ENCODE results near the gene HIP1.
"Not testable (repeated sequence)": the region's sequence is repeated elsewhere in the genome, so short reads cannot be mapped to it uniquely, and the experiment has no call there.

The HIP1 gene

DNA sequence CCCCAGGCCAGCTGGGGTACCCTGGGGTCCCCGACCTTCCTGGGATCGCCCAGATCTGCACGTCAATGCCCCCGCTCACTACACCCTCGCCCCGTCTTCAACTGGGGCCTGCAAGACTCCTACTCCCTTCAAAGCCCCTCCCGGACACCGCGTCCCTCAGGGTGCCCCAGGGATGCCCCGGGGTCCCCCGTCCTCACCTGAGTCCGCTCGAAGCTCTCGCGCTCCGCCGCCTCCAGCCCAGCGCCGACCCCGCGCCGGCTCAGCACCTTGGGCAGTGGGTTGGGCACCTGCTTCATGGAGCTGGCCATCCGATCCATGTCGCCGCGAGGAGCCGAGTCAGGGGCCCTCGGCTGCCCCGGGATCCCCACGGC is at the start of gene HIP1:
Gene HIP1, minus strand, starts transcription at position 338 of the 371 bp plus-strand sequence. Its CDS starts 21 bp downstream, at position 317.
- no peak for DNase-seq (ENCODE audit: low read depth)
- no peaks in the 10 kb centered on the region for H3K36me3 ChIP-seq (ENCODE audit: control insufficient read depth, insufficient read depth, low read length, severe bottlenecking)
- peaks cover 3% of the 10 kb centered on the region for H3K27me3 ChIP-seq (replicated peaks; ENCODE audit: control insufficient read depth, insufficient read depth, low read length)
- H3K4me3 ChIP-seq (ENCODE audit: low read length) = peak within 1 kb of the TSS; percentile 96
- peak within 1 kb of the TSS; percentile 88 for H3K9ac ChIP-seq (ENCODE audit: low read length)
- peaks cover 12% of the 10 kb centered on the region for H3K4me1 ChIP-seq (ENCODE audit: control insufficient read depth, insufficient read depth, low read length)
- no peaks in the 10 kb centered on the region for H3K9me3 ChIP-seq (ENCODE audit: control insufficient read depth, low read length)

DNA sequence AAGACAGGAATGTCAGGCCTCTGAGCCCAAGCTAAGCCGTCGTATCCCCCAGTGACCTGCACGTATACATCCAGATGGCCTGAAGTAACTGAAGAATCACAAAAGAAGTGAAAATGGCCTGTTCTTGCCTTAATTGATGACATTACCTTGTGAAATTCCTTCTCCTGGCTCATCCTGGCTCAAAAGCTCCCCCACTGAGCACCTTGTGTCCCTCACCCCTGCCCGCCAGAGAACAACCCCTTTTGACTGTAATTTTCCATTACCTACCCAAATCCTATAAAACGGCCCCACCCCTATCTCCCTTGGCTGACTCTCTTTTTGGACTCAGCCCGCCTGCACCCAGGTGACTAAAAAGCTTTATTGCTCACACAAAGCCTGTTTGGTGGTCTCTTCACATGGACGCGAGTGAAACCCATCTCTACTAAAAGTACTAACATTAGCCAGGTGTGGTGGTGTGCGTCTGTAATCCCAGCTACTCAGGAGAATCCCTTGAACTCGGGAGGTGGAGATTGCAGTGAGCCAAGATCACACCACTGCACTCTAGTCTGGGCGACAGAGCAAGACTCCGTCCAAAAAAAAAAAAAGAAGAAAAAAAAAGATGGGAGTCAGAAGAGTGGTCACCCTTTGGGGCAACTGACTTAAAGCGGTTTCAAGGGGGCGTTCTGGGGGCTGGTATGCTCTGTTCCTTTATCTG is 49.6 kb upstream of the HIP1 start:
- H3K4me1 ChIP-seq (ENCODE audit: control insufficient read depth, insufficient read depth, low read length) = peaks cover 10% of the 10 kb centered on the region

DNA sequence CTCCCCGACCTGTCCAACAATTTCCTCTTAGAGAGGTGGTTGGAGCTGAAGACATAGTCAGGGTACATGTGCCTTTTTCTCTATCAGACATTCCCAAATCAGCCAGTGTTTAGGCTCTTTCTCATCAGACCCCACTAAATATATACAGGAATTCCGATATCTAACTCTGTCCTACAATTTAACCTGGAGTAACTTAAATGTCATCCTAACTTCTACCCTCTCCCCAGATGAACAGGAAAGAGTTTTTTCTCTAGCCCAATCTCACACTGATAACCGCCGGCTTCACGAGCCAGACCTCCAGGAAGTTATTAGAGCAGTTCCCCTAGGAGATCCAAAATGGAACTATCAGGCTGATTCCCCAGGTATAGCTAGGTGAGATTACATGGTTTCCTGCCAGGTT is 44.3 kb upstream of the HIP1 start:
- H3K9ac ChIP-seq (ENCODE audit: low read length); H3K4me1 ChIP-seq (ENCODE audit: control insufficient read depth, insufficient read depth, low read length); H3K36me3 ChIP-seq (ENCODE audit: control insufficient read depth, insufficient read depth, low read length, severe bottlenecking); DNase-seq (ENCODE audit: low read depth); H3K27me3 ChIP-seq (replicated peaks; ENCODE audit: control insufficient read depth, insufficient read depth, low read length); H3K4me3 ChIP-seq (ENCODE audit: low read length); H3K9me3 ChIP-seq (ENCODE audit: control insufficient read depth, low read length): not testable (repeated sequence)

More for the DNA sequence above, 49.6 kb upstream of the HIP1 start:
- not testable (repeated sequence) for H3K27me3 ChIP-seq (replicated peaks; ENCODE audit: control insufficient read depth, insufficient read depth, low read length); H3K9me3 ChIP-seq (ENCODE audit: control insufficient read depth, low read length); H3K9ac ChIP-seq (ENCODE audit: low read length); DNase-seq (ENCODE audit: low read depth); H3K4me3 ChIP-seq (ENCODE audit: low read length); H3K36me3 ChIP-seq (ENCODE audit: control insufficient read depth, insufficient read depth, low read length, severe bottlenecking)

DNA sequence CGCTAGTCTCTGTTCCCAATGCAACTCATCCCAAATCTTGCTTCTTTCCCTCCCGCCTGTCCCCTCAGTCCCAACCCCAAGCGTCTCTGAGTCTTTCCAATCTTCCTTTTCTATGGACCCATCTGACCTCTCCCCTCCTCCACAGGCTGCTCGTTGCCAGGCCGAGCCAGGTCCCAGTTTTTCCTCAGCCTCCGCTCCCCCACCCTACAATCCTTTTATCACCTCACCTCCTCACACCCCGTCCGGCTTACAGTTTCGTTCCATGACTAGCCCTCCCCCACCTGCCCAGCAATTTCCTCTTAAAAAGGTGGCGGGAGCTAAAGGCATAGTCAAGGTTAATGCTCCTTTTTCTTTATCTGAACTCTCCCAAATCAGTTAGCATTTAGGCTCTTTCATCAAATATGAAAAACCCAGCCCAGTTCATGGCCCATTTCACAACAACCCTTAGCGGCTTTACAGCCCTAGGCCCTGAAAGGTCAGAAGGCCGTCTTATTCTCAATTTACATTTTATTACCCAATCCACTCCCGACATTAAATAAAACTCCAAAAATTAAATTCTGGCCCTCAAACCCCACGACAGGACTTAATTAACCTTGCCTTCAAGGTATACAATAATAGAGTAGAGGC is 42.0 kb upstream of the HIP1 start:
- not testable (repeated sequence) for H3K4me3 ChIP-seq (ENCODE audit: low read length); H3K4me1 ChIP-seq (ENCODE audit: control insufficient read depth, insufficient read depth, low read length); H3K36me3 ChIP-seq (ENCODE audit: control insufficient read depth, insufficient read depth, low read length, severe bottlenecking); H3K9ac ChIP-seq (ENCODE audit: low read length); DNase-seq (ENCODE audit: low read depth); H3K27me3 ChIP-seq (replicated peaks; ENCODE audit: control insufficient read depth, insufficient read depth, low read length); H3K9me3 ChIP-seq (ENCODE audit: control insufficient read depth, low read length)

DNA sequence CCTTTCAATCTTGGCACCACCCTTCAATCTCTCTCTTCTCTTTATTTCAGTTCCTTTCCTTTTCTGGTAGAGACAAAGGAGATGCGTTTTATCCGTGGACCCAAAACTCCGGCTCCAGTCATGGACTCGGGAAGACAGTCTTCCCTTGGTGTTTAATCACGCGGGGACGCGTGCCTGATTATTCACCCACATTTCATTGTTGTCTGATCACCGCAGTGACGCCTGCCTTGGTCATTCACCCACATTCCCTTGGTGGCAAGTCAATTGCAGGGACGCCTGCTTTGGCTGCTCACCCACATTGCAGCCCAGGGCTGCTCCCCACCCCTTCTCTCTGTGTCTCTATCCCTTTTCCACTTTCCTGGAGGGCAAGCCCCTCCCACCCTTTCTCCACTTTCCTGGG is 40.8 kb upstream of the HIP1 start:
- H3K36me3 ChIP-seq (ENCODE audit: control insufficient read depth, insufficient read depth, low read length, severe bottlenecking); H3K27me3 ChIP-seq (replicated peaks; ENCODE audit: control insufficient read depth, insufficient read depth, low read length); H3K9ac ChIP-seq (ENCODE audit: low read length); H3K4me3 ChIP-seq (ENCODE audit: low read length); DNase-seq (ENCODE audit: low read depth); H3K4me1 ChIP-seq (ENCODE audit: control insufficient read depth, insufficient read depth, low read length); H3K9me3 ChIP-seq (ENCODE audit: control insufficient read depth, low read length): not testable (repeated sequence)

DNA sequence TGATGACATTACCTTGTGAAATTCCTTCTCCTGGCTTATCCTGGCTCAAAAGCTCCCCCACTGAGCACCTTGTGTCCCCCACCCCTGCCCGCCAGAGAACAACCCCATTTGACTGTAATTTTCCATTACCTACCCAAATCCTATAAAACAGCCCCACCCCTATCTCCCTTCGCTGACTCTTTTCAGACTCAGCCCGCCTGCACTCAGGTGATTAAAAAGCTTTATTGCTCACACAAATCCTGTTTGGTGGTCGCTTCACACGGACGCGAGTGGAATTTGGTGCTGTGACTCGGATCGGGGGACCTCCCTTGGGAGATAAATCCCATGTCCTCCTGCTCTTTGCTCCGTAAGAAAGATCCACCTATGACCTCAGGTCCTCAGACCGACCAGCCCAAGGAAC is 40.3 kb upstream of the HIP1 start:
- DNase-seq (ENCODE audit: low read depth); H3K27me3 ChIP-seq (replicated peaks; ENCODE audit: control insufficient read depth, insufficient read depth, low read length); H3K4me3 ChIP-seq (ENCODE audit: low read length); H3K9ac ChIP-seq (ENCODE audit: low read length); H3K36me3 ChIP-seq (ENCODE audit: control insufficient read depth, insufficient read depth, low read length, severe bottlenecking); H3K9me3 ChIP-seq (ENCODE audit: control insufficient read depth, low read length); H3K4me1 ChIP-seq (ENCODE audit: control insufficient read depth, insufficient read depth, low read length): not testable (repeated sequence)

DNA sequence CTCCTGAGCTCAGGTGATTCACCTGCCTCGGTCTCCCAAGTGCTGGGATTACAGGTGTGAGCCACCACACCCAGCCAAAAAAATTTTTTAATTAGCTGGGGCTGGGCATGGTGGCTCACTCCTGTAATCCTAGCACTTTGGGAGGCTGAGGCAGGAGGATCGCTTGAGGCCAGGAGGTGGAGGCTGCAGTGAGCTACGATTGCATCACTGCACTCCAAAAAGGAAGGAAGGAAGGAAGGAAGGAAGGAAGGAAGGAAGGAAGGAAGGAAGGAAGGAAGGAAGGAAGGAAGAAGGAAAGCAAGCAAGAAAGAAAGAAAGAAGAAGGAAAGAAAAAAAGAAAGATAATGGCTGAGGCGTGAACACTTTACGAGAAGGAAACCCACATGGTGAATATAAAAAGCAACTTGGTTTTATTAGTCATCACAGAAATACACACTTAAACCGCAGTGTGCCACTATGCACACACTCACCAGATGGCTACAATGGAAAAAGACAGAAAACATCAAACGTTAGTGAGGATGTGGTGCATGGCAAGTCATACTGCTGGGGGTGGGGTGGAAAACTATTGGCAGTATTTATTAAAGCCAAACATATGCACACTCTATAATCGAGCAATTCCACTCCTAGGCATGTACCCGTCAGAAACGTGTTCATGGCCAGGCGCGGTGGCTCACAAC is 37.7 kb upstream of the HIP1 start:
- Histone ChIP-seq H3K4me3 (ENCODE audit: low read length) (no peak overlapping the region), H3K36me3 (ENCODE audit: control insufficient read depth, insufficient read depth, low read length, severe bottlenecking) (no peaks in the 10 kb centered on the region), H3K4me1 (ENCODE audit: control insufficient read depth, insufficient read depth, low read length) (peaks cover 17% of the 10 kb centered on the region), H3K9ac (ENCODE audit: low read length) (no peak overlapping the region), H3K9me3 (ENCODE audit: control insufficient read depth, low read length) (no peaks in the 10 kb centered on the region), H3K27me3 (replicated peaks; ENCODE audit: control insufficient read depth, insufficient read depth, low read length) (no peaks in the 10 kb centered on the region)
- DNase-seq (ENCODE audit: low read depth) = peak; percentile 64

DNA sequence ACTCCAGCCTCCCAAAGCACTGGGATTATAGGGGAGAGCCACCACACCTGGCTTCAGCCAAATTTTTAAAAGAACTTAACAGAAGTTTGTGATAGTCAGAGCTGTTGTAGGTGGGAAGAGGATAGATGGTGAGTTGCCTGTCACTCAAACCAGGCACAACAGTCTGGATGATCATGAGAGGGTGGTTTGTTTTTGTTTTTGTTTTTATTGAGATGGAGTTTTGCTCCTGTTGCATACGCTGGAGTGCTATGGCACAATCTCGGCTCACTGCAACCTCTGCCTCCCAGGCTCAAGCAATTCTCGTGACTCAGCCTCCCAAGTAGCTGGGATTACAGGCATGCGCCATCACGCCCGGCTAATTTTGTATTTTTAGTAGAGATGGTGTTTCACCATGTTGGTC is 35.2 kb upstream of the HIP1 start:
- not testable (repeated sequence) for H3K27me3 ChIP-seq (replicated peaks; ENCODE audit: control insufficient read depth, insufficient read depth, low read length); H3K4me3 ChIP-seq (ENCODE audit: low read length); H3K9me3 ChIP-seq (ENCODE audit: control insufficient read depth, low read length); DNase-seq (ENCODE audit: low read depth); H3K9ac ChIP-seq (ENCODE audit: low read length); H3K36me3 ChIP-seq (ENCODE audit: control insufficient read depth, insufficient read depth, low read length, severe bottlenecking)
- H3K4me1 ChIP-seq (ENCODE audit: control insufficient read depth, insufficient read depth, low read length) = peaks cover 28% of the 10 kb centered on the region

DNA sequence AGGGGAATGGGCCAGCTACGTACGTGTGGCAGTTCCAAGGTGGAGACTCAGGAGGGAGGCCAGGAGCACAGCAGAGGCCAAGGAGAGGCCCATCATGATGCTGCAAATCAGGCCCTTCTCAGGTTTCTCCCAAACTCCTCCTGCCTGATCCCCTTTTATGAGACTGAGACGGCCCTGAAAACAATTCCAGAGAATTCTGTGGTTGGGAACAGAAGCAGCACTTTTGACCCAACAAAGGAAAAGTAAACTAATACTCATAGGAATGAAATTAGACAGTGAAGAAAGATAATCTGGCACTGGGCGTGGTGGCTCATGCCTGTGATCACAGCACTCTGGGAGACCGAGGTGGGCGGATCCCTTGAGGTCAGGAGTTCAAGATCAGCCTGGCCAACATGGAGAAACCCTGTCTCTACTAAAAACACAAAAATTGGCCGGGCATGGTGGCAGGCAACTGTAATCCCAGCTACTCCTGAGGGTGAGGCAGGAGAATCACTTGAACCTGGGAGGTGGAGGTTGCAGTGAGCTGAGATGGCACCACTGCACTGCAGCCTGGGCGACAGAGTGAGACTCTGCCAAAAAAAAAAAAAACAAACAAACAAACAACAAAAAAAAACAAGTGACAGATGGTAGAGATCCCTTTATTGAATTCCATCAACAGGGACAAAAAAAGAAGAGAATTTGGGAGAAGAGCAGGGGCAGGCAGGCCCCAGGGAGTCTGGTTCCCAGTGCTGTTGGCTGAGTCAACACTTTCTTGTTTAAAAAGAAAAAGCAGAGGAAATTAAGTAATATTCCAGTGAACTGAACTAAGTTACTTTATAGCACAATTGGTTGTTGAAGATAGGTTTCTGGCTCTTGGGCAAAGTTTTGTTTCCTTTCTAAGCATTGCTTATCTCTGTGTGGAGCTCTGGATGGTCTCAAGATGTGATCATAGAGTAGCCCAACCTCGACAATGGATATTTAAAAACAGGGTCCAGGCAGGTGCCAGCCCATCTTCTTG is 33.6 kb upstream of the HIP1 start, which contains the start of gene CCL26:
Gene CCL26, minus strand, starts transcription at position 131 of the 997 bp plus-strand sequence. Its CDS starts 35 bp downstream, at position 96.
- Histone ChIP-seq H3K9me3 (ENCODE audit: control insufficient read depth, low read length) (no peaks in the 10 kb centered on the region), H3K4me1 (ENCODE audit: control insufficient read depth, insufficient read depth, low read length) (peaks cover 28% of the 10 kb centered on the region), H3K27me3 (replicated peaks; ENCODE audit: control insufficient read depth, insufficient read depth, low read length) (no peaks in the 10 kb centered on the region), H3K4me3 (ENCODE audit: low read length) (no peak within 1 kb of the TSS), H3K9ac (ENCODE audit: low read length) (peak within 1 kb of the TSS; percentile 34), H3K36me3 (ENCODE audit: control insufficient read depth, insufficient read depth, low read length, severe bottlenecking) (no peaks in the 10 kb centered on the region)
- DNase-seq (ENCODE audit: low read depth) = peak; percentile 59

DNA sequence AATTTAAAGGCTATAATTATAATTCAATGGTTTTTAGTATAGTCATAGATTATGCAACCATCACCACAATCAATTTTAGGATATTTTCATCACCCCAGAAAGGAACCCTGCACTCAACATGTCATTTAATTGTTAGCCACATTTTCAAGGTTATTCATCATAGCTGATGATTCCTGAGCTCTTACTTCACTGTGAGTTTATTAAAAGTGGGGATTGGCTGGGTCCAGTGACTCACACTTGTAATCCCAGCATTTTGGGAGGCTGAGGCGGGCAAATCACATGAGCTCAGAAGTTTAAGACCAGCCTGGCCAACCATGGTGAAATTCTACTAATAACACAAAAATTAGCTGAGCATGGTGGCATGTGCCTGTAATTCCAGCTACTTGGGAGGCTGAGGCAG is 32.5 kb upstream of the HIP1 start:
- Histone ChIP-seq H3K27me3 (replicated peaks; ENCODE audit: control insufficient read depth, insufficient read depth, low read length) (no peaks in the 10 kb centered on the region), H3K9me3 (ENCODE audit: control insufficient read depth, low read length) (no peaks in the 10 kb centered on the region), H3K9ac (ENCODE audit: low read length) (no peak overlapping the region), H3K4me3 (ENCODE audit: low read length) (no peak overlapping the region), H3K36me3 (ENCODE audit: control insufficient read depth, insufficient read depth, low read length, severe bottlenecking) (no peaks in the 10 kb centered on the region), H3K4me1 (ENCODE audit: control insufficient read depth, insufficient read depth, low read length) (peaks cover 28% of the 10 kb centered on the region)
- peak; percentile 25 for DNase-seq (ENCODE audit: low read depth)
